HG02571 (cell line): ENCODE results near the gene SYT7.

ENCODE experiments used
- ATAC-seq: cut with Tn5 transposase; IDR thresholded peaks from one replicate; pipeline ENCODE4 v1.9.1; 2021; ENCODE audit warnings: mild to moderate bottlenecking, moderate library complexity; ENCODE audit not compliant: unreplicated experiment

Gene SYT7

GRCh38 chr11:61609000-61609979 lies 28.4 kb upstream of the SYT7 start:
- ATAC-seq, result no peak

GRCh38 chr11:61607920-61608599 lies 27.2 kb upstream of the SYT7 start:
- no peak for ATAC-seq

- no peak for ATAC-seq
Observed at GRCh38 chr11:61607426-61607825, 26.6 kb upstream of the SYT7 start.

GRCh38 chr11:61603667-61604066 lies 22.8 kb upstream of the SYT7 start:
- ATAC-seq, result no peak

- ATAC-seq, result no peak
Observed at GRCh38 chr11:61602775-61603569, 22.1 kb upstream of the SYT7 start.

GRCh38 chr11:61601512-61601911 lies 20.6 kb upstream of the SYT7 start:
- no peak for ATAC-seq

GRCh38 chr11:61599968-61600710 lies 19.3 kb upstream of the SYT7 start:
- no peak for ATAC-seq

GRCh38 chr11:61598886-61599868 lies 18.3 kb upstream of the SYT7 start:
- no peak for ATAC-seq

- ATAC-seq, result no peak
Observed at GRCh38 chr11:61598374-61598773, 17.5 kb upstream of the SYT7 start.

- ATAC-seq, result no peak
Observed at GRCh38 chr11:61596990-61597389, 16.1 kb upstream of the SYT7 start.

GRCh38 chr11:61596542-61596941 lies 15.7 kb upstream of the SYT7 start:
- ATAC-seq, result no peak

GRCh38 chr11:61594907-61595257 lies 14.0 kb upstream of the SYT7 start:
- ATAC-seq, result no peak

GRCh38 chr11:61593151-61593550 lies 12.3 kb upstream of the SYT7 start:
- ATAC-seq, result no peak

- ATAC-seq, result no peak
Observed at GRCh38 chr11:61592176-61592575, 11.3 kb upstream of the SYT7 start.

- no peak for ATAC-seq
Observed at GRCh38 chr11:61589961-61590360, 9.1 kb upstream of the SYT7 start.

- ATAC-seq, result no peak
Observed at GRCh38 chr11:61588728-61589191, 7.9 kb upstream of the SYT7 start.

- ATAC-seq, result no peak
Observed at GRCh38 chr11:61587951-61588727, 7.3 kb upstream of the SYT7 start.

GRCh38 chr11:61587541-61587941 lies 6.7 kb upstream of the SYT7 start:
- no peak for ATAC-seq
